WTC11 (cell line): ENCODE results near the gene FRMD4B. TPM values are rescaled to one million over a fixed set of nuclear protein-coding genes. Genes with fewer than 3 reads are reported as not detected.

Source experiments
- ATAC-seq: fragments of 200-7000 bp; cut with Tn5 transposase; 2 replicates; pipeline ENCODE4 v1.10.0; 2021; ENCODE audit warnings: mild to moderate bottlenecking, moderate library complexity
- CTCF ChIA-PET: fragments of 300-600 bp; sonication (Branson Sonifier 250); formaldehyde crosslinking; loops from one replicate; lab custom pipeline; 2021; ENCODE audit warnings: antibody characterized with exemption; lab: Charles Lee
- POLR2A ChIA-PET: fragments of 350-600 bp; sonication (Branson Sonifier 250); formaldehyde crosslinking; loops from one replicate; lab custom pipeline; 2021; ENCODE audit warnings: antibody characterized with exemption; lab: Charles Lee
- DNase-seq: peaks from one replicate; pipeline ENCODE4 v3.0.0; 2021; ENCODE audit warnings: low spot score
- H3K27ac Mint-ChIP-seq: 2 replicates; pipeline ENCODE4 v1.8.0; 2021; ENCODE audit warnings: mixed read lengths
- H3K27me3 Mint-ChIP-seq: 2 replicates; pipeline ENCODE4 v1.8.0; 2021; ENCODE audit warnings: low read depth, mild to moderate bottlenecking, moderate library complexity, mixed read lengths
- H3K36me3 Mint-ChIP-seq: 2 replicates; pipeline ENCODE4 v1.8.0; 2021; ENCODE audit warnings: mixed read lengths
- H3K4me1 Mint-ChIP-seq: 2 replicates; pipeline ENCODE4 v1.8.0; 2022; ENCODE audit warnings: mixed read lengths
- H3K4me3 Mint-ChIP-seq: 2 replicates; pipeline ENCODE4 v1.8.0; 2021; ENCODE audit warnings: mild to moderate bottlenecking, moderate library complexity, mixed read lengths
- H3K9me3 Mint-ChIP-seq: 2 replicates; pipeline ENCODE4 v1.8.0; 2021; ENCODE audit warnings: mixed read lengths
- CBFB ChIP-seq: sonication (generic); formaldehyde crosslinking; IDR thresholded peaks from 2 replicates; pipeline ENCODE4 v1.8.1; 2022; ENCODE audit warnings: mild to moderate bottlenecking, low read depth, missing genetic modification reagents
- CREM ChIP-seq: sonication (generic); formaldehyde crosslinking; IDR thresholded peaks from 2 replicates; pipeline ENCODE4 v1.8.1; 2022; ENCODE audit warnings: mild to moderate bottlenecking, missing genetic modification reagents, moderate library complexity
- E2F1 ChIP-seq: sonication (generic); formaldehyde crosslinking; IDR thresholded peaks from 2 replicates; pipeline ENCODE4 v1.8.0; 2022; ENCODE audit warnings: mild to moderate bottlenecking, missing genetic modification reagents
- GRHL2 ChIP-seq: fragments of 250-450 bp; sonication (Bioruptor Pico); IDR thresholded peaks from 2 replicates; pipeline ENCODE4 v1.8.0; 2022; ENCODE audit warnings: mild to moderate bottlenecking, moderate library complexity; ENCODE audit not compliant: insufficient replicate concordance, severe bottlenecking
- GTF2I ChIP-seq: fragments of 250-450 bp; sonication (Bioruptor Pico); conservative IDR thresholded peaks from 2 replicates; pipeline ENCODE4 v1.4.0; 2021; ENCODE audit warnings: mild to moderate bottlenecking
- HMGA2 ChIP-seq: fragments of 250-450 bp; sonication (Bioruptor Pico); IDR thresholded peaks from 2 replicates; pipeline ENCODE4 v1.4.0; 2021; ENCODE audit warnings: mild to moderate bottlenecking, moderate library complexity
- IRF1 ChIP-seq: sonication (generic); formaldehyde crosslinking; IDR thresholded peaks from 2 replicates; pipeline ENCODE4 v1.8.0; 2023; ENCODE audit warnings: missing genetic modification reagents
- JAZF1 ChIP-seq: fragments of 250-450 bp; sonication (Bioruptor Pico); IDR thresholded peaks from 2 replicates; pipeline ENCODE4 v1.9.0; 2021; ENCODE audit warnings: moderate library complexity, mild to moderate bottlenecking, inconsistent platforms
- JUN ChIP-seq: sonication (generic); formaldehyde crosslinking; IDR thresholded peaks from 2 replicates; pipeline ENCODE4 v1.8.0; 2023; ENCODE audit warnings: mild to moderate bottlenecking, missing genetic modification reagents
- KAT7 ChIP-seq: sonication (generic); formaldehyde crosslinking; IDR thresholded peaks from 2 replicates; pipeline ENCODE4 v1.8.1; 2023; ENCODE audit warnings: missing genetic modification reagents, mild to moderate bottlenecking, borderline replicate concordance
- MAX ChIP-seq: sonication (generic); formaldehyde crosslinking; IDR thresholded peaks from 2 replicates; pipeline ENCODE4 v1.8.0; 2022; ENCODE audit warnings: mild to moderate bottlenecking, missing genetic modification reagents
- MXD4 ChIP-seq: fragments of 250-450 bp; sonication (Bioruptor Pico); IDR thresholded peaks from 2 replicates; pipeline ENCODE4 v1.8.0; 2021; ENCODE audit warnings: mild to moderate bottlenecking, moderate library complexity, borderline replicate concordance
- NFE2L1 ChIP-seq: sonication (generic); formaldehyde crosslinking; IDR thresholded peaks from 2 replicates; pipeline ENCODE4 v1.8.1; 2023; ENCODE audit warnings: missing genetic modification reagents
- NR2C2 ChIP-seq: sonication (generic); formaldehyde crosslinking; IDR thresholded peaks from 2 replicates; pipeline ENCODE4 v1.8.0; 2022; ENCODE audit warnings: mild to moderate bottlenecking, missing genetic modification reagents
- PRDM15 ChIP-seq: sonication (generic); formaldehyde crosslinking; IDR thresholded peaks from 2 replicates; pipeline ENCODE4 v1.8.0; 2022; ENCODE audit warnings: missing genetic modification reagents
- RORB ChIP-seq: fragments of 250-450 bp; sonication (Bioruptor Pico); IDR thresholded peaks from 2 replicates; pipeline ENCODE4 v1.9.0; 2021; ENCODE audit warnings: mild to moderate bottlenecking
- SP1 ChIP-seq: sonication (generic); formaldehyde crosslinking; conservative IDR thresholded peaks from 2 replicates; pipeline ENCODE4 v1.8.1; 2022; ENCODE audit warnings: missing genetic modification reagents
- TCF7 ChIP-seq: sonication (generic); formaldehyde crosslinking; IDR thresholded peaks from 2 replicates; pipeline ENCODE4 v1.8.0; 2022; ENCODE audit warnings: mild to moderate bottlenecking, low read depth, missing genetic modification reagents, moderate library complexity
- ZNF219 ChIP-seq: sonication (generic); formaldehyde crosslinking; IDR thresholded peaks from 2 replicates; pipeline ENCODE4 v1.8.0; 2023; ENCODE audit warnings: missing genetic modification reagents, mild to moderate bottlenecking, borderline replicate concordance
- ZNF281 ChIP-seq: sonication (generic); formaldehyde crosslinking; IDR thresholded peaks from 2 replicates; pipeline ENCODE4 v1.8.0; 2023; ENCODE audit warnings: mild to moderate bottlenecking, missing genetic modification reagents
- ZNF396 ChIP-seq: fragments of 250-450 bp; sonication (Bioruptor Pico); IDR thresholded peaks from 2 replicates; pipeline ENCODE4 v1.8.0; 2021; ENCODE audit warnings: mild to moderate bottlenecking, moderate library complexity, borderline replicate concordance
- ZNF512 ChIP-seq: sonication (generic); formaldehyde crosslinking; IDR thresholded peaks from 2 replicates; pipeline ENCODE4 v1.8.1; 2022; ENCODE audit warnings: missing genetic modification reagents, borderline replicate concordance
- ZNF671 ChIP-seq: fragments of 250-450 bp; sonication (Bioruptor Pico); IDR thresholded peaks from 2 replicates; pipeline ENCODE4 v1.8.0; 2021; ENCODE audit warnings: mild to moderate bottlenecking
- total RNA-seq: library from RNA; stranded (reverse); gene quantifications from 3 replicates; pipeline ENCODE4 v1.2.3, GENCODE V29; 2021

FRMD4B gene
- total RNA-seq, 1 experiment from 2014 or later: 6.7 TPM

GRCh38 chr3:69126216-69126615 is 259.7 kb downstream of the FRMD4B start (continued):
- TF ChIP-seq ZNF281 (CRISPR knock-in tag): no peak

GRCh38 chr3:69122403-69122802 is 263.5 kb downstream of the FRMD4B start, which contains the start of gene LMOD3:
Gene LMOD3, minus strand, starts transcription at chr3:69122595. Its CDS starts 209 bp downstream, at chr3:69122386.
- H3K27me3 Mint-ChIP-seq: no peaks in the 10 kb centered on the region
- CTCF ChIA-PET: interaction anchor here (0.6 to 1.8 kb wide), 3 partner anchors 31 to 288 kb away, joined by 3 to 8 read pairs (median 5); no protein-coding TSS in a partner anchor
- DNase-seq: no peak
- POLR2A ChIA-PET: no interaction called here
- no peaks in the 10 kb centered on the region for H3K9me3 Mint-ChIP-seq
- TF ChIP-seq JUN (CRISPR knock-in tag) (no peak), IRF1 (no peak), E2F1 (CRISPR knock-in tag) (no peak), PRDM15 (CRISPR knock-in tag) (no peak), NR2C2 (CRISPR knock-in tag) (no peak), MXD4 (CRISPR knock-in tag) (no peak), GTF2I (CRISPR knock-in tag) (no peak), TCF7 (CRISPR knock-in tag) (no peak), ZNF512 (CRISPR knock-in tag) (no peak)
- no peak within 1 kb of the TSS for H3K4me3 Mint-ChIP-seq
- no peak for ATAC-seq
- H3K27ac Mint-ChIP-seq: no peak within 1 kb of the TSS
- H3K4me1 Mint-ChIP-seq: peaks cover 6% of the 10 kb centered on the region; the same call in 1 of the 2 replicates
- no peaks in the 10 kb centered on the region for H3K36me3 Mint-ChIP-seq

- ChIA-PET CTCF (interaction anchor here (0.8 to 1.9 kb wide), 10 partner anchors 13 to 288 kb away, joined by 3 to 17 read pairs (median 5); no protein-coding TSS in a partner anchor), POLR2A (no interaction called here)
- Mint-ChIP-seq H3K27ac (no peak overlapping the region), H3K27me3 (no peaks in the 10 kb centered on the region), H3K36me3 (no peaks in the 10 kb centered on the region), H3K4me1 (peaks cover 6% of the 10 kb centered on the region), H3K9me3 (no peaks in the 10 kb centered on the region), H3K4me3 (no peak overlapping the region)
- DNase-seq (no peak), ATAC-seq (no peak)
- TF ChIP-seq SP1 (no peak), TCF7 (CRISPR knock-in tag) (no peak), GTF2I (CRISPR knock-in tag) (no peak), KAT7 (CRISPR knock-in tag) (no peak), HMGA2 (CRISPR knock-in tag) (no peak), NFE2L1 (CRISPR knock-in tag) (no peak), RORB (no peak), ZNF219 (CRISPR knock-in tag) (no peak), CBFB (CRISPR knock-in tag) (no peak), GRHL2 (CRISPR knock-in tag) (no peak), ZNF396 (no peak), ZNF671 (CRISPR knock-in tag) (no peak), MAX (no peak), JAZF1 (CRISPR knock-in tag) (no peak), CREM (no peak)
These were observed 263.9 kb downstream of the FRMD4B start for GRCh38 chr3:69121950-69122349.
